GM21447 (cell line): Measurements from ENCODE around the gene RIC3.
"Not testable (repeated sequence)": the region's sequence is repeated elsewhere in the genome, so short reads cannot be mapped to it uniquely, and the experiment has no call there.

Experiments
- ATAC-seq: cut with Tn5 transposase; IDR thresholded peaks from one replicate; pipeline ENCODE4 v1.9.1; 2021; ENCODE audit not compliant: unreplicated experiment

RIC3 gene

DNA sequence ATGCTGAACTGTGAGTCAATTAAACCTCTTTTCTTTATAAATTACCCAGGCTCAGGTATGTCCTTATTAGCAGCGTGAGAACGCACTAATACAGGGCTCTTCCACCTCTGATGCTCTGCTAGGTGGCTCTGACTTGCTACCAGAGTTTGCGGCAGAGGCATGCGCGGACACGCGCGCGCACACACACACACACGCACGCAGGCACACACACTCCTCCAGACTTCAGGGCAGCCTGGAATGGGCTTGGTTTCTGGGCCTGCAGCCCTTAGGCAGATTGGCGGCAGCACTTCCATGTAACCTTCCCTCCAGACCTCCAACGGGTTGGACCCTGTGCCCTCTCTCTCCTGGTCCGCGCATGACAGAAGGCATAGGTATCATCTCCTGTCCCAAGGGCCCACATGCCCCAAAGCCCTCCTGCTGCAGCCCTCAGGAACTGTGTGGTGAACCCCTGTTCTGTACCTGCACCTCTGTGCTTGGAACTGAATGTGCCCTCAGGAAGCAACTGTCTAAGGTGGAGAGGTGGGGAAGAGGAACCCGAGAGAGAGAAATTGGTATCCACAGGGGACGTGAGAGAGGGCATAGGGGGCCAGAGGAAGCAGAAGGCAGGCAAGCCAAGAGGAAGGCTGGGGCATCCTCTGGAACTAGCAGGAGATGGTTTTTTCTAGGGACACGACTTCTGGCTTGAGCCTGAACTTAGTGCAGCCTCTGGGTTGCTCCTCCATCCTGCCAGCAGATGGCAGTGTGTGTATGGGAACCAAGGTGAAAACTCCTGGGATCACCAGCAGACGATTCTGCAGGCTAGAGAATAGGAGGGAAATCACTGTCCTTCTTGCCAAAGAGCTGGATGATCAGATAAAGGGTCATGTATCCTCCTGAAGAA is 23.4 kb upstream of the RIC3 start:
- ATAC-seq: no peak

- no peak for ATAC-seq
These were observed 21.6 kb upstream of the RIC3 start for GRCh38 chr11:8190431-8190830.

GRCh38 chr11:8186429-8186828 is 17.6 kb upstream of the RIC3 start:
- no peak for ATAC-seq

DNA sequence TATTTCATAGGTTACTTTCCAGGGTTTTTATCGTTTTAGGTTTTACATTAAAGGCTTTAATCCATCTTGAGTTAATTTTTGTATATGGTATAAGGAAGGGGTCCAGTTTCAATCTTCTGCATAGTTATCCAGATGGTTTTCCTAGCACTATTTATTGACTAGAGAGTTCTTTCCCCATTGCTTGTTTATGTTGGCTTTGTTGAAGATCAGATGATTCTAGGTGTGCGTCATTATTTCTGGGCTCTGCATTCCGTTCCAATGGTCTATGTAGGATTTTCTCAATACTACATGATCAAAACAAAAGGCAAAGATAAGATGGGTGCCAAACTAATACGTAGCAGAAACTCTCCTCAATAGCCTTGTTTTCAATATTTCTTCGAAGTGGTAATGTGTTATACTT is 14.3 kb upstream of the RIC3 start:
- no peak for ATAC-seq

- ATAC-seq: no peak
These were observed 11.6 kb upstream of the RIC3 start for GRCh38 chr11:8180469-8180868.

- no peak for ATAC-seq
These were observed 9.5 kb upstream of the RIC3 start for GRCh38 chr11:8178297-8178696.

GRCh38 chr11:8177136-8177535 is 8.3 kb upstream of the RIC3 start:
- no peak for ATAC-seq

DNA sequence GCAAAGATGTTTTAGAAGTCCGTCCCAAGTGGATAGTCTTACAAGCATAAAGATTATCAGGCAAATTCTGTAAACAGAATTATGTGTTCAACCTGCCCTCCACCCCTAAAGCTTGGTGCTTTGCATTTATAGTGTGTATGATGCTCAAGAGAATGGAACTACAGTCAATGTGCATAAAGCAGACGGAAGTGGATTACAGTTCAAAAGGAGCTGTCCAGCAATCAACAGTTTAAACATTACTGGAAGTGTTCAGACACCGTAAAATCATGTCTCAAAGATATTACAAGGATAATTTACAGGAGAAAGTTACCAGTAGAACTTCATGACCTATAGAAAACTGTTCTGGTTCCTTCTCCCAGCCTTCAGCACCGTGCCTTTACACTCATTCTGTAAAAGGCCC is 1.0 kb downstream of the RIC3 start:
- ATAC-seq: no peak

GRCh38 chr11:8164746-8165145 is 4.1 kb downstream of the RIC3 start:
- ATAC-seq: no peak

- ATAC-seq: not testable (repeated sequence)
These were observed 7.1 kb downstream of the RIC3 start for GRCh38 chr11:8161627-8162304.

- ATAC-seq: no peak
These were observed 11.9 kb downstream of the RIC3 start for GRCh38 chr11:8156877-8157276.

GRCh38 chr11:8149726-8150125 is 19.1 kb downstream of the RIC3 start:
- ATAC-seq: no peak

- ATAC-seq: no peak
These were observed 30.3 kb downstream of the RIC3 start for GRCh38 chr11:8138526-8138925.

GRCh38 chr11:8127447-8127846 is 41.4 kb downstream of the RIC3 start:
- no peak for ATAC-seq

DNA sequence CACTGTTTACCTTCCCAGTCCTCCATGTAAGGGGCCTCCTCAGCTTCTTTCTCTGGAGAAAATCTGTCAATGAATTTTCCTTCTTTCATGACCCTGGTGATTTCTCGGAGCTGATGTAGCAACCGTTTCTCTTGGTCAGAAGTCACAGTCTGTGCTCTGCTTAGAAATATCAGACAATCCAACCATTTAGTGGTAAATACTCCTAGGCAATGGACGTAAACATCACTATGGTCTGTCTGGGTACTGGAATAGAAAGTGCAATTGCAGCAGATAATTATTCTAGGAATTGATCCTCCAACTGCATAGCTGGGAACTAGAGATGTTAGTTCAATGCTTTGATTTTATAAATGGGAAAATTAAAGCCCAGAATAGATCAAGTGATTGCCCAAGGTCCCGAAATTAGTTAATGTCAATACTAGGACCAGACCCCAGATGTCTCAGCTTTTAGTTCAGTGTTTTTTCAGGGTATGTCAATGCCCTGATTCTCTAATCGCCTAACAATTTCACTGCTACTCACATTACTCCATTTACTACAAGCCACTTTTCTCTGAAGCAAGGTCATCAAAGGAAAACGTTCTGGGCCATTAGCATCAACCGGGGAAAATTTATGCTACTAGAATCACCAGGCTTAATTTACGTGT is 42.1 kb downstream of the RIC3 start:
- ATAC-seq: no peak

DNA sequence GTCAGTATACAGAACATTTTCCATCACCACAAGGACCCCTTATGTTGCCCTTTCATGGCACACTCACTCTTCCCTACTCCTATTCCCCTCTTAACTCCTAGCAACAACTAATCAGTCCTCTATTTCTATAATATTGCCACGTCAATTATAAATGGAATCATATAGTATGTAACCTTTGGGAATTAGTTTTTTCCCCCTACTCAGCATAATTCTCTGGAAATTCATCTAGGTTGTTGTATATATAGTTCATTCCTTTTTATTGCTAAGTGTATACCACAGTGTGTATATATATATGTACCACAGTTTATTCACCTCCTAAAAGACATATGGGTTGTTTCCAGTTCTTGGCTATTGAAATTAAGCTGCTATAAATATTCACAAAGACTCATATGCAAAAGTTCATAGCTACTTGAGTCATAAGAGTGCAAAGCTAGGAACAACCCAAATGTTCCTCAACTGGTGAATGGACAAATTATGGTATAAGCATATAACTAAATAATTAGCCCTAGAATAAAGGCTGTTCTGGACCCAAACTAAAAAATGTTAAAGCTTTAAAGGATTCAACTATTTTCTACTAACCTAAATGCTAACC is 46.6 kb downstream of the RIC3 start:
- no peak for ATAC-seq

- ATAC-seq: no peak
These were observed 57.2 kb downstream of the RIC3 start for GRCh38 chr11:8111636-8112035.

GRCh38 chr11:8110396-8110795 is 58.4 kb downstream of the RIC3 start:
- ATAC-seq: no peak

- no peak for ATAC-seq
These were observed 59.1 kb downstream of the RIC3 start for GRCh38 chr11:8109675-8110074.

- no peak for ATAC-seq
These were observed 60.4 kb downstream of the RIC3 start for GRCh38 chr11:8108421-8108820.

DNA sequence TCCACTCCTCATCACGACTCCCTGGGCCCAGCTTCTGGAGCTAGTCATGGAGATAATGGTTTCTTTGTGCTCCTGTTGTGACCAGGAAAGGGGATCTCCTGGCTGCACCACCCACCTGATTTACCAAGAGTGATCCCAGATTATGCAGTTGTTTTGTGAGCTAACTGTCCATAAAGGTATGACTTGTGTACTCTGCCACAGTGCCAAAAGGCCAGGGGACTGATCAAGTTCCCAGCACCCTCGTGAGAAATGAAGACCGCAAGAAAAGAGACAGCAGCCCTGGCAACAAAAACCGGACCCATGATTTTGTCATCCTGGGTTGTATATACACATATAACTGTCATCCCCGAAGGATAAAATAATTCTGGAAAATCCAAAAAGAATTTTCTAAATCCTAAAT is 61.2 kb downstream of the RIC3 start:
- no peak for ATAC-seq

GRCh38 chr11:8106679-8107078 is 62.1 kb downstream of the RIC3 start:
- ATAC-seq: no peak
